ENCODE measurements around the gene ZNF341.

- no peak for TF ChIP-seq POLR2AphosphoS5 (IDR thresholded peaks at IDR 0.05; ENCODE audit: low read depth, low read length)
- no peak for TF ChIP-seq POLR2A (IDR thresholded peaks at IDR 0.05; ENCODE audit: low read depth, low read length)
- TF ChIP-seq TAF1 (IDR thresholded peaks at IDR 0.05; ENCODE audit: borderline replicate concordance, low read depth, low read length) = no peak
Observed at GRCh38 chr20:33751775-33752174, 20.0 kb downstream of the ZNF341 start.

All from GM12892 (cell line).